ENCODE measurements around the gene NPIPA8.
"Not testable (repeated sequence)": the region's sequence is repeated elsewhere in the genome, so short reads cannot be mapped to it uniquely, and the experiment has no call there.

DNA sequence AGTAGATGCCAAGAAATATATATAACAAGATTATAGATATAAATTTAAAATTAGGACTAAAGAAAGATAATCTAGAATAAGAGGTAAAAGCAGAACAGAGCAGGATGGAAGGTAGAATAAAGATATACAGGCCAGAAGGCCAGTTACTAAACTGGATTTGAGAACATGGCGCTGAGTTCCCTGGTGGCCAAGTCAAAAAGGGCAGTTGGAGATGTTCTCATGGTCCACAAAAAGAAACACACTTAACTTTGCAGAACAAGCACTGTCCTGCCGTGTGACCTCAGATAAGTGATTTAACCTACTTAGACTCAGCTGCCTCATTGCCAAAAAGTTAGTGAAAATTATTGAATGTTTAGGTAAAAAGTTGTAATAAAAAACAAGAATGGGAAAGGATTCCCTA, 27.4 kb downstream of the NPIPA8 start:
- not testable (repeated sequence) for TF ChIP-seq CTCF (IDR thresholded peaks at IDR 0.05); EZH2 (IDR thresholded peaks at IDR 0.05; ENCODE audit: borderline replicate concordance, insufficient read depth, low read depth, low read length, poor library complexity, severe bottlenecking)

Measured in B cell (primary cell).